GM18868 (cell line): ENCODE measurements around the gene MYRIP.
"Not testable (repeated sequence)": the region's sequence is repeated elsewhere in the genome, so short reads cannot be mapped to it uniquely, and the experiment has no call there.

Experiments used
- ATAC-seq: cut with Tn5 transposase; IDR thresholded peaks from one replicate; pipeline ENCODE4 v1.9.1; 2021; ENCODE audit warnings: mild to moderate bottlenecking, moderate library complexity; ENCODE audit not compliant: unreplicated experiment

Gene MYRIP

DNA sequence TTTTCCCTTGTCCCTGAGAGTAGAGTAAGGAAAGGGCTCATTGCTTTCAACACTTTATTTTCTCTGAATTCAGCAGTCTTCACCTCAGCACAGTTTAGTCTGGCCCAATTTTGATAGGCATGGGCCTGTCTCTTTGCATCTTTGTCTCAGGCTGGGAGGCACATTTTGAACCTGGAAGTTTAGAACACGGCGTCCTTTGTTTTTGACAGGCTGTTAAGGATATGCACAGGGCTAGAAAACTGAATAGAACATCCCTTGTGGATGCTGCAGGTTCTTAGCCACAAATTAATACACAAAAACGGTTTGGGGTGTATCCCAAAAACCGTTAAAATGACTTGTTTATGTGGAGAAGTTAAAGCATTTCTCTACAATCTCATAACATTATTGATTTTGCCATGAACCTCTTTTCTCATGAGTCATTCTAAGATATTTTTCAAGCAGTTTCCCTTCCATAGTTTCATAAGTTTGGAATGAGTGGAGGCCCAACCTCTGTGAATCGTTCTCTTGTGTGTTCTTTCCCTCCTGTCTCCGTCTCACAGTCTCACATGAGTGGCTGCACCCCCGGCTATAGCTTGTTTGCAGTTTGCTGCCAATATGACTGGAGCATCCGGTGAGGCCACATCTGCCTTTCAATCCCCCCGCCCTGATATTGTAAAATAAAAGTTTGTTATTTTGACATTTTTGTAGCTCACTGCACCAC is 307.2 kb downstream of the MYRIP start:
- ATAC-seq: no peak

DNA sequence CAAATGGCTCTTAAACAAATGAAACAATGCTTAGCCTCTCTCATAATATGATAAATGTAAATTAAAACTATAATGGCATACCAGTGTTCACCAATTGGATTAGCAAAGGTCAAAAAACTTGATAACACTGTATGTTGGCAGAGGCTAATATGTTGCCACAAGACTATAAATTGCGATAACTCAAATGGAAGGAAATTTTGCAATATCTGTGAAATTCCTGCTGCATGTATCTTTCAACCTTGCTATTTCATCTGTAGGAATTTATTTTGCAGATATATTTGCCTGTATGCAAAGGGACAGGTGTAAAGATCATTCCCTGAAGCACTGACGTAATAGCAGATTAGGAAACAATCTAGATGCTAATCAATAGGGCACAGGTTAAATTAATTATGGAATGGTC is 308.7 kb downstream of the MYRIP start:
- no peak for ATAC-seq

DNA sequence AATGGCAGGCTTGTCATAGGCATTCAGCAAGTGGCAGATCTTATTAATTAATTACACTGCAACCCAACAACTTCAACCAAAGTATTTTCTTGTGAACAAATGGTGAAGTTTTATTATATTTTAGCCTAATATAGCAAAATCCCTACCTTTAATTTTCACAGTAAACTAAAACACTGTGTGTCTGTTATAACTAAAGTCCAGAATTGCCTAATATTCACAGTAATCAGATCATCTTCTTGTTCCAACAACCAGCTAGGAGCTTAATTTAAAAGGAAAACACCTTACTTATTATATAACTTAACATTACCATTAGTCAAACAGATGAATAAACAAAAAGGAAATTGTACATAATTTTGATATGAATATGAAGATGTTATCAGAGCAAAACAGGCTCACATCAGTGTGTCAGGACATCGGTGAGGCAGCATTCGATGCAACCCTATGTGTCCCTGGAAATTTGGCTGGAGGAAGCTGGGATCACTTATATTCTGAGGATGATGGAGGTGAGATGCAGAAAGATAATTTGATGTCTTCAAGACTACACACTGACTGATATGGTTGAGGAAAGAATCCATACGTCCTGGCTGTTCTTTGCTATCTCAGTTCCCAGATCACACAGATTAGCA is 310.8 kb downstream of the MYRIP start:
- no peak for ATAC-seq

DNA sequence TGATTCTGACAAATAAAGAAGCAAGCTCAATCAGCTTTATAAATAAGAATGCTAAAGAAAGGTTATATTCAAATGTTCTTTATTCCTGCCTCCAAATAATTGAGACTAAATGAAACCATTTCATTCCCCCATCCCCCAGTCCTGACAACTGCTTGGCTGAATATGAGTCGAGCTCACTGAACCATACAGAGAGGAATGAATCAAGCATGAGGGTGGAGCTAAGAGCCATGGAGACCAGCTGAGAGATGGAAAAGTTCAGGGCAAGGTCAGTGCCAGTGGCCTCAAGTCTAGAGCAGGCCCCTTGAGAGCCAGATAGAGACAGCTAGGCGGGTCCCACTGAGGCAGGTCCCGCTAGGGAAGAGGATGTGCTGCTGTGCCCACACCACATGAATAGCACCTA is 311.4 kb downstream of the MYRIP start:
- ATAC-seq: peak; percentile 59

DNA sequence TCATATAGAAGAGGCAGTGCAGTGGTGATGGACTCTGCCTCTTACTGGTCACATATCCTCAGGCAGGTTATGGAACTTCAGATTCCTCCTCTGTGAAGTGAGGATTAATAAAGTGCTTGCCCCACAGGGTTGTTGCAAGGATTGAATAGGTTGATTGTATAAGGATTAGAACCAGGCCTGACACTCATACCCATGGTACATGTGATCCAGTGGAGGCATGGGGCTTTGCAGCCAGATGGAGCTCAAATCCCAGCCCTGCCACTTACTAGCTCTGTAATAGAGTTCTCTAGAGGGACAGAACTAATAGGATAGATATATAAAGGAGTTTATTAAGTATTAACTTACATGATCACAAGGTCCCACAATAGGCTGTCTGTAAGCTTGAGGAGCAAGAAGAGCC is 315.5 kb downstream of the MYRIP start:
- ATAC-seq: no peak

DNA sequence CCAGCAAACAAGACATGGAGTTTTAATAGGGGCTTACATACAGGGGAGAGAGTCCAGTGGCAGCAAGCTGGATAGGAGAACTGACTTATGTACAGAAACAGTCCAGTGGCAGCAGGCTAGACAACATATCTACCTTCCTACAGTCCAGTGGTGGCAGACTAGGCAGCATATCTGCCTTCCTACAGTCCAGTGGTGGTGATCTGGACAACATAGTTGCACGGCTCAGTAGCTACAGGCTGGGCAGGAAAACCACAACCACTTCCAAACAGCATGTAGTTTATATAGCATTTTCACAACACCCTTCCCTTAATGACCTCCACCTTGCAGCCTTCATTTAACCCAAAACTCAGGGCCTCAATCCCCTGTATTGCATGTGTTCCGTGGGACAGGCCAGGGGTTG is 318.8 kb downstream of the MYRIP start:
- no peak for ATAC-seq

DNA sequence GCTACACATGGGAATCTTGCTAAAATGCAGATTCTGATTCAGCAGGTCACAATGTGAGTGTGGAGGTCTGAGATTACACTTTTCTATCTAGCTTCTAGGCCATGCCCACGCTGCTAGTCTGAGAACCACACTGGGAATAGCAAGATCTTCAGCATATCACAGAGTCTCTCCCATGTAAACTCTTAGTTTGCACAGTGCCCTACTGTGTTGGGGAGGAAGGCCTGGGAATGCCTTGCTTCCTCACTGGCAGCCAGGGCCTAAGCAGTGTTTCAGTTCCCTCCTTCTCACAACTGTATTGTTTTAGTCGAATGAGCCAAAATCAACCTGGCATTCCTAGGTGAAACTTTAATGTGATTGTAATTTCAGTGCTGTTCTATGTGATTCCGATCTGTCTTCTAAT is 320.1 kb downstream of the MYRIP start:
- no peak for ATAC-seq

DNA sequence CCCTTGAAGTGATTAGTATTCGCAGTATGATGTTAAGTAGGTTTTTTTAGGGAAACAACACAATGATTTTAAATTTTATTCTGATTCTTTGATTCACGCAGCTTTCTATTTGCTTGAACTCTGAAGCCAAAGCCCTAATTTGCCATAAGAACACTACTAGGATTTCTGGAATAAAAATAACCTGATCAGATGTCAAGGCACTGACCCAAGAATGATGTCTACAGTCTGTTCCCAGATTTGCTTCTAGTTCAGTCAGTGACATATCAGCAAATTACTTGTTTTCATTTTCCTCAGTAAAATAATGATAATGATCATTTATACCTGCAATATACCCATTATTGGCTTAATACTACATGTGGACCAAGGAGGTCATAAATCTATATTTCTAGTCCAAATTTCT is 320.6 kb downstream of the MYRIP start:
- no peak for ATAC-seq

DNA sequence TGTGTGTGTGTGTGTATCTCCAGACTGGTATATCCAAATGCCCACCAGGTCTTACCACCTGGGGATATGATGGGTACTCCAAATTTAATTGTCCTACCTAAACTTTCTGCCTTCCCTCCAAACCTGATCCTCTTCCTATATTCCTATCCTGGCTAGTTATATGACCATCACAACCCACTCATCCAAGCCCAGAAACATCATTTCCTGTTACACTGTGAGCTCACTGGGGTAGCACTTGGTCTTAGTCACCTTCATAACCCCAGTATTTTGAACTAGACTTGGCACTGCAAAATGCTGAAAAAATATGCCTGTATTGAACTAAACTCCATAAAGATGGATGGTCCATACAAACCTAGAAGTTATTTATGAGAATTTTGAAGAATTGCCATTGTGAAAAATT is 321.3 kb downstream of the MYRIP start:
- ATAC-seq: no peak

DNA sequence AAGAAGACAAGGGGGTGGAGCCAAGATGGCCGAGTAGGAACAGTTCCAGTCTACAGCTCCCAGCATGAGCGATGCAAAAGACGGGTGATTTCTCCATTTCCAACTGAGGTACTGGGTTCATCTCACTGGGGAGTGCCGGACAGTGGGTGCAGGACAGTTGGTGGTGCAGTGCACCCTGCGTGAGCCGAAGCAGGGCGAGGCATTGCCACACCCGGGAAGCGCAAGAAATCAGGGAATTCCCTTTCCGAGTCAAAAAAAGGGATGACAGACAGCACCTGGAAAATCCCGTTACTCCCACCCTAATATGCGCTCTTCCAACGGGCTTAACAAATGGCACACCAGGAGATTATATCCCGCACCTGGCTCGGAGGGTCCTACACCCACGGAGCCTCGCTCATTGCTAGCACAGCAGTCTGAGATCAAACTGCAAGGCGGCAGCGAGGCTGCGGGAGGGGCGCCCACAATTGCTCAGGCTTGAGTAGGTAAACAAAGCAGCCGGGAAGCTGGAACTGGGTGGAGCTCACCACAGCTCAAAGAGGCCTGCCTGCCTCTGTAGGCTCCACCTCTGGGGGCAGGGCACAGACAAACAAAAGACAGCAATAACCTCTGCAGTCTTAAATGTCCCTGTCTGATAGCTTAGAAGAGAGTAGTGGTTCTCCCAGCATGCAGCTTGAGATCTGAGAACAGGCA is 324.6 kb downstream of the MYRIP start:
- ATAC-seq: not testable (repeated sequence)

DNA sequence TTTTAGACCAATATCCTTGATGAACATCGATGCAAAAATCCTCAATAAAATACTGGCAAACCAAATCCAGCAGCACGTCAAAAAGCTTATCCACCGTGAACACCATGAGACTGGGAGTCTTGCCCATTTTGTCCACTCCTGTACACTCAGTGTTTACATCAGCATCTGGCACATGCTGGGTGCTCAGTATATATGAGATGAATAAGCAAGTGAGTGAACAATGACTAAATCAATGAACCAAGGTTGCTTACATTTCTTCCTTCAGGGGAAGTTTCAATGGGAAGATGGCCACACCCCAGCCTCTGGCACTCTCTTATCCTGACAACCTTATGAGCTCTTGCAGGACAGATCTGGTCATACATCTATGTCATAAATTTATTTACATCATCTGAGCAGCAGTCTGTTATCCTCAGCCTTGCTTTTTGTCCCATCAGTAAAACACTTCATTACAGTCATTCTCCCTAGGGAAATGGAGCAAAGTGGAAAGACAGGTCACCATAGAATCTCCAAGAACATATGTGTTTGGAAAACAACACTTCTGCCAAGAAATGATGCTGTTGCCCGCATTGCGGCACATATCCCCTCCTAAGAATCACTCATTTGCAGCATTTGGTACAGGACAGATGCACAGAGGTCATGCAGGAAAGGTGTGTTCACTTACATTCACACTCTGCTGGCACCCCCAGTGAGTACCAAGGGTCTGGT is 328.3 kb downstream of the MYRIP start:
- no peak for ATAC-seq

DNA sequence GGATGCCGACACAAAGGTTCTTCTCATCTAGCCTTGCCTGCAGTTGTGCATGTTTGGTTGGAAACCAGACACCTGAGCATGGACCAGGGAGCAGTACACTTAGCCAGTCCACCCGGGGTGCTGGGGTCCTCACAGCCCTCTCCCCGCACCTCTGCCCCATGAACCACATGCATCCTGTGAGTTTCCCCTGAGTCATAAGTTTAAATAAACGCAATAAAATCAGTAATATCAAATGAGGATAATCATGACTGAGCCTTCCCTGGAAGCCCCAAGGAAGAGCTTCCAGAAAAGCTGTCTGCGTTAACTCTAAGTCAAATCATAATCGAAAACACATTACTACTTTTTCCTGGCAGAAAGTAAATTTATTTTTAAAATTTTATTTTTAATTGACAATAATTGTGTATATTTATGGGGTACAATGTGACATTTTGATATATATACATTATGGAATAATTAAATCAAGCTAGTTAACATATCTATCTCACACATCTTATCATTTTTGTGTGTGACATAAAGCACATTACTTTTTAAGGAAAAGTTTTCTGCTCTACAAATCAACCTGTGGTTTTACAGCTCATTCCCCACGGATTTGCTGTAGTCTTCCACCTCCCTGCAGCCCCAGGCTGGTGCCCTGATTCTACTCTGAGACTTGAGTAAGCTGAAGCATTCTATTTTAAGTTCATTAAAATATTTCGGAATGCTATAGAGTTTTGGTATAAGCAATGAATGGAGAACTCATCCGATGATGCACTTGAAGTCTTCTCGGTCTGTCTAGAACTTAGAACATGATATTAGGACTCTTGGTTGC is 334.1 kb downstream of the MYRIP start:
- no peak for ATAC-seq

DNA sequence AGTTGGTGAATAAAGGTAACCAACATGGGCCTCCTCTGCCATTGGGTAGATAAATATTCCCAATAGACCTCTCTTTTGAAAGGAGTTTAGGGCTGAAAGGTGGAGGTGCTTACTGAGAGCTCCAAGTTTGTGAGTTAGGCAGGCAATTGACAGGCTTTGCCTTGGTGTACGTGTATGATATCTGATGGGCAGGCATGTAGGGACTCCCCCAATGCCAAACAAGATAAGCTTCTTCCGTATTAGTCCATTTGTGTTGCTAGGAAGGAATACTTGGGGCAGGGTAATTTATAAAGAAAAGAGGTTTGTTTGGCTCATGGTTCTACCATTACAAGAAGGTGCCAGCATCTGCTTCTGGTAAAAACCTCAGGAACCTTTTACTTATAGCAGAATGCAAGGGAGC is 339.4 kb downstream of the MYRIP start:
- no peak for ATAC-seq

DNA sequence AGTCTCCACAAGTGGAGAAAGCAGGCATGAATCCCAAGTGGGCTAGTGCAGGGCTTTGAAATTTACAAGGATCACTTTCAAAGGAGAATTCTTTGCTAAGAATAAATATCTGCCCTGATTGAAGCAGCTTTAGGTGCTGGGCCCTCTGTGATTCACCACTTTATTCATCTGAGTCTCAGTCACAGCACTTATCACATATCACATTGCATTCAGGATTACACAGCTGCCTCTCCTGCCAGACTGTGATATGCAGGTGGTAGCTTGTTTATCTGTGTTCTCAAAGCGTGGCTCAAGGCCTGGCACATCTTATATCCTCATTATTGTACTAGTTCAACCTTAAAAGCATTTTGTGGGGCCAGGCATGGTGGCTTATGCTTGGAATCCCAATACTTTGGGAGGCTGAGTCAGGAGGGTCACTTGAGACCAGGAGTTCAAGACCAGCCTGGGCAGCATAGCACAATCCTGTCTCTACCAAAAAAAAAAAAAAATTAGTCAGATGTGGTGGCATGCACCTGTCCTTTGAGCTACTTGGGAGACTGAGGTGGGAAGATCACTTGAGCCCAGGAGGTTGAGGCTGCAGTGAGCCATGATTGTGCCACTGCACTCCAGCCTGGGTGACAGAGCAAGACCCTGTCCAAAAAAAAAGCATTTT is 343.2 kb downstream of the MYRIP start:
- ATAC-seq: no peak

DNA sequence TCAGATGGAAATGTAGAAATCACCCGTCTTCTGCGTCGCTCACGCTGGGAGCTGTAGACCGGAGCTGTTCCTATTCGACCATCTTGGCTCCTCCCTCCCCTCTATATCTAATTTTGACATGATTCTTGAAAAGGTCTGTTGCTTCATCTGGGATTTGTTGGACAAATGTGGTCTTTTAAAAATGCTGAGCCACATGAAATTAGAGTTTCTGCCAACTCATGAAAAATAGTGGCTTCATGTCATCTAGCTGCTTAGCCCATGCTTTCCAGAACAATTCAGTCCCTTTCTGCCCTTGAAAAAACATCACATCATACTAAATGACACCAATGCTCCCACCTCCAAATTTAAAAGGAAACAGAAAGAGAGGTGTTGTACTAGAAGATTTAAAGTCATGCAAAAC is 351.5 kb downstream of the MYRIP start:
- no peak for ATAC-seq

DNA sequence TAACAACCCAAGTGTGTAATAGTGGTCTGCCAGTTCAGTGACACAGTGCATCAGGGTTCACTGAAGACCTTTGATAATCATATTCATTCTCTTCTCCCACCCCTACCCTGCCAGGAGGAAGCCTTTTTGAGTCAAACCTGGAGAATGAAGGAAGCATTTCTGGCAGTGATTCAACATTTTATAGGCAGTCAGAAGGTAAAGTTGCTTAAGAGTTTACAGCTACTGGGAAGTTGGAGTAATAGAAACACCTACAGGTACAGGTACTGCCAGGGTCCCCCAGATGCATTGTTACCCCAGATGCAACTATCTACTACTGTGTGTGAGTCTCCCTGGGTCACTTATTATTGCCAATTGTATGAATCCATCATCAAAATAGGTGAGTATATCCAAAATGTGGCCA is 353.2 kb downstream of the MYRIP start:
- no peak for ATAC-seq

DNA sequence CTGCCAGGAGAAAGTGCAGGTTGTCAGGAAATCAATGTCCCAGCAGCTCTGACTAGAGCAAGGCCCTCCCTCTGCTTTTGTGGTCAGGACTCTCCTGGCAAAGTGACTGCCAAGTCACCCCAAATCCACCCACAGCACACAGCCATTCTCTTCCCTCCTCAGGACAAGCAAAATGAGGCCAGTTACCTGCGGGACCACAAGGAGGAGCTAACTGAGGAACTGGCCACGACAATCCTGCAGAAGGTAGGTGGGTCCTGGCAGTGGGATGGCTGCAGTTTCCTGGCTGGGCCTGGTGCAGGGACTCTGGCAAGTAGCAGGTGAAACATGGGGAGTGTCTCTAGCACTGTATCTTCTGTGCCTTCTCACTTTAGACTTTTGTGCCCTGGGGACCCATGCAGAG is 357.6 kb downstream of the MYRIP start:
- ATAC-seq: no peak

DNA sequence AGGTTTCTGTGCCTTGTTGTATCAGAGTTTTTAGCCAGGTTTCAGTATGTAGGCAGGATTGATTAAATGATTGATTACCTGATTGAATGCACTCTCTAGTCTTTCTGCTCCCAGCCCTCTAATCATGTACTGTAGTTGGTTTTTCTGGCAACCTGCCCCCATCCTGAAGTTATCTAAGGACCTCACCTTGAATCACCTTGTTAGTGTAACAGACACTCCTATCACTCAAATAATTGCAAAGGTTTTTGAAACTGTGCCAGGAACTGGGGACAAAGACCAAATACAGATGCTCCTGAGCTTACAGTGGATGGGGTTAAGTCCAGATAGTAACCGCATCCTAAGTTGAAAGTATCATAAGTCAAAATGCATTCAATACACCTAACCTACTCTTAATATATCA is 358.5 kb downstream of the MYRIP start:
- ATAC-seq: no peak

DNA sequence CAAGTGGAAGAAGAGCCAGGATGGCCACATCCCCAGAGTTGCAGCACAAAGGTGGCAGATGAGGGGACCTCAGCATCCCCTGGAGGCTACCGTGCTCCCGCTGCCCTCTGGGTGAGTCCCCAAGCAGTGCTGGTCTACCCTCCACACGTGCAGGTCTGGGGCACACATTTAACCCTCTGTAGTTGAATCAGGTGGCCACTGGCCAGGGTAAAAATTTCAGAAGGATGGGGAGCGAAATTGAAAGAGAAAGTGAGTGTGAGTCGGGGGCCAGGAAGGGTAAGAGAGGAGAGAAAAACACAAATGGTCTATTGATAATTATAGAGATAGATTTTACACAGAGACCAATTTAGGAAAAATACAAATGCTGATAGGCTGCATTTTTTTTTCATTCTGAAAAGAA is 360.6 kb downstream of the MYRIP start:
- peak; percentile 40 for ATAC-seq

DNA sequence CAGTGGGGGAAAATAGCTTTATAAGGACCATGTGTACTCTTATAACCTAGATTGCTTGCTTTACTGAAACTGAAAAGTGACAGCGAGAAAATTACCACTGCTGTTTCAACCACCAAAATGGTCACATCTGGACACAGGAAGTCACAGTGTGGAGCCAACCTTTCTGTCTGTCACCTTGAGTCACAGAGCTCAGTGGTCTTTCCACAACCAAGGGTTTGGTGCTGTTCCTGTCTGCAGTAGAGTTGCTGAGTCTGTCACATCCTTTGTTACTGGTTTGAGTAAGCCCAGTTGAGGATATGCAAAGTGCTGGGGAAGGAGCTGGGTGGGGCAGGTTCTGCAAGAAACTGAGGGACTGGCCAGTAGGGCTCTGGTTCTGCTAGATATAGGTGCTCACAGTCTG is 361.0 kb downstream of the MYRIP start:
- ATAC-seq: peak; percentile 93
